Limb (tissue), 2 donors: ENCODE data around the gene PNMA6E.
"Not testable (repeated sequence)": the region's sequence is repeated elsewhere in the genome, so short reads cannot be mapped to it uniquely, and the experiment has no call there.

ENCODE experiments used
- DNase-seq, 2 donors: peaks; one replicate each; pipeline ENCODE4 v3.0.0-alpha.2; 2016; ENCODE audit errors: extremely low spot score in 2 of 2

PNMA6E gene

DNA sequence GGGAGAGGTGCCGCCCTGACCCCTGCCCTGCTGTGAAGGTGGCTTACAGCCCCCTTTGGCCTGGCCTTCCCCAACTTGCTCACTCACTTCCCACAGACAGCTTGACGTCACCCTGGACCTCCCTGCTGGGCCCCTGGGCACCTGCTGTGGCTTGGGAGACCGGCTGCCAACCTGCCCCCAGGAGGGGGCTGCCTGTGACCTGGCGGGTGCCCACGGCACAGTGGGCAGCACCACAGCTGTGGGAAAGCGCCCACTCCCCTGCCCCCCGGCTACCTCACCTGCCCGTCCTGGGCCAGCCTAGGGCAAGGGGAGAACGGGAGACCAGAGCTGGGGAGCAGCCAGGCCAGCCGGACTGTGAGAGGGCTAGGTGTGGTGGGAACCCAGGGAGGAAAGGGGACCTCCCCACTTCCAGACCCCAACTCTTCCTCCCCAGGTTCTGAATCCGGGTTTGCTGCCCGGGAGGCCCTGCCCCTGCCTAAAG, 7.8 kb upstream of the PNMA6E start:
- DNase-seq, result no peak

DNA sequence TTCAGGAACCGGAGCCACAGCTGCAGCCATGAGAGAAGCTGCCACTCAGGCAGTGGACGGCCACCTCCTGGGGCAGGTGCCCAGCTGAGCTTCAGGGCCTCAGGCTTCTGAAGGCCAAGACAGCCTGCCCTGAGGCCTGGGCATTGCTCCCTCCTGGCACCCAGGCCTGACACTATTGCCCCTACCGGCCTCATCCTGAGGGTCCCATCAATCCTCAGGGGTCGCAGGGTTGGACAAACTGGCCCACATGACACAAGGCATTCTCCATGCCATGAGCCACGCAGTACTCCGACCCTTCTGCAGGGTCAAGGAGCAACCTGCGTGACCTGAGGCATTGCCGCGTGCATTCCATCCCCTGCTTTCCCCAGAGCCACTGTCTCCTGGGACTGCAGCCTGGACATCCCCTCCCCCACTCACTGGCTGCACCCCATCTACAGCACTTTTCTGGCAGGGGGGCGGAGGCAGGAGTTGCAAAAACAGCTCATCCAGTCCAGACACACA, 7.1 kb upstream of the PNMA6E start:
- no peak for DNase-seq

GRCh38 chrX:153407736-153408135, 6.6 kb upstream of the PNMA6E start:
- no peak for DNase-seq

- no peak for DNase-seq
Measured at GRCh38 chrX:153406903-153407302, 5.8 kb upstream of the PNMA6E start.

- no peak for DNase-seq
Measured at GRCh38 chrX:153406011-153406410, 4.9 kb upstream of the PNMA6E start.

- no peak for DNase-seq
Measured at GRCh38 chrX:153405426-153405825, 4.3 kb upstream of the PNMA6E start.

DNA sequence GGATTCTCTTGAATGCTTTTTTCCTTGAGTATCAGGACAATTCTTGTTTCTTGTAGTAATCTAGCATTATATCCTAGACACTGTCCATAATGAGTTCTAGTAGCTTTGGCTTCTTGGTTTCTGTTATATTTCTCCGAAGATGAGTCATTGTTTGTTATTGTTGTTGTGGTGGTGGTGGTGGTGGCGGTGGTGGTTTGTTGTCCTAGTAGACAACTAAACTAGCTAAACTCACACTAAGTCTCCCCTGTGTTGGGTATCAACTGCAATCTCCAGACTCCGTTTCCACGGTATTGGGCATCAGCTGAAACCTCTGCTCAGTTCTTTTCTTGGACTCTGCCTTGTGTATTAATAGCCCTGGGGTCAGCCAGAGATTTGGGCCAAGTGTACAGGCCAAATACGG, 3.2 kb upstream of the PNMA6E start:
- DNase-seq, result not testable (repeated sequence)

DNA sequence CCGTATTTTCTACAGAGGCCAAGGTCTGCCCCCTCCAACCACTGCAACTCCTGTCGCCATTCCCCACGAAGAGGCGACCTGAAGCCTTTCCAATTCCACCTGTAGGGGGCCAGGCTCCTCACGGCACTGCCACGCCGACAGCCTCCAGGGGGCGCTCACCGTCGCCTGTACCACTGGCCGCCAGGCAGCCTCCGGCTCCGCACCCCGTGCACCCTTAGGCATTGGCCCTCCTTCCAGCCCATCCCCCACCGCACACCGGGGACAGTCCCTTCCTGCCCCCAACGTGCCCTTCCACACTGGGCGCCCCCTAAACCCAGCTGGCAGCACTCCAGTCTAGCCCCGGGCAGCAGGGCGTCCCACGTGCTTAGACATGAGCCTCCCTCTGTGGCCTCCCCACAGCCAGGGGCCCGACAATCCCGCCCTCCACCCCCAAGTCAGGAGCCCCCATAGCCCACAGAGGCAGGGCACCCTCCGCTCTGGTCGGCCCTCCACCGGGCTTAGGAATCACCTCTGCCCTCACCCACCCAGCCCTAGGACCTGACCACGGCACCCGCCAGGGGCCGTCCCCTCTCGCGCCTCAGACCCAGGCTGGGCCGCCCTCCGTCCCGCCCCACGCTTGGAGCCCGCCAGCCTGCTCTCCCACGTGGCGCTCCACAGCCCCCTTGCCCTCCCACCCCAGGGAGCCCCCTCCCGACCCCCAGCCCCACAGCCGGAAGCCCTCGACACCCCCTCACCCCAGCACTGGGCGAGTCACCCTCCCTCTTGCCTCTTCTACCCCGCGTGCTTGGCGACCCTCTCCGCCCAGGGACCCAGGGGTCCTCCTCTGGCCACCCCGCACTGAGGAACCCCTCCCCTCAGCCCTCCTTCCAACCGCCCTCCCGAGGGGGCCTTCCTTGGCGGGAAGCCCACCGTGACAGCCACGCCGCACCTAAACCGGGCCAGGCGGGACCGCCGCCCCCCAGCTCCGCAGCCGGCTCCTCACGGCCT, 711 bp downstream of the PNMA6E start:
- DNase-seq, result no peak

DNA sequence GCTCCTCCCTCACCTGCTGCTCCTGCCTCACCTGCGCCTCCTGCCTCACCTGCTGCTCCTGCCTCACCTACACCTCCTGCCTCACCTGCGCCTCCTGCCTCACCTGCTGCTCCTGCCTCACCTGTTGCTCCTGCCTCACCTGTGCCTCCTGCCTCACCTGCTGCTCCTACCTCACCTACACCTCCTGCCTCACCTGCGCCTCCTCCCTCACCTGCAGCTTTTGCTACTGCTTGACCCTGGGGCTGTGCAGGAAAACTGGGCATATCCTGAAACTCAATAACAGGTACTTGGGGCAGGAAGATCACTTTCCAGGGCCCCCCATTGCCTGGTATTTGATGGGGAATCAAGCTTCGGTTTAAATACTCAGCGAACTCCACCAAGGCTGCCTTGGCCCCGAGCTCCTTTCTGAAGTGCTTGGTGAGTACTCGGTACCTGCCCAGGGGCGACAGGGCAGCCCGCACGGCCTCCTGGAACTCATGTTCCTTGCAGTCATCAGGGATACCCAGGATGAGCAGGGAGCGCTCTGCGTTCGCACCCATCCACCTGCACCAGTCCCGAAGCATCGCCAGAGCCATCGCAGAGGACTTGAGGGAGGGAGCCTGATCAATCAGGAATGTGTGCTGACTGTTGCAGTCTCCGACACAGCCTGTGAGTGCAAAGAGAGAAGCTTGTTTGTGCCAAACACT, 2.7 kb downstream of the PNMA6E start:
- no peak for DNase-seq

- no peak for DNase-seq
Measured at GRCh38 chrX:153397256-153397960, 3.7 kb downstream of the PNMA6E start.

DNA sequence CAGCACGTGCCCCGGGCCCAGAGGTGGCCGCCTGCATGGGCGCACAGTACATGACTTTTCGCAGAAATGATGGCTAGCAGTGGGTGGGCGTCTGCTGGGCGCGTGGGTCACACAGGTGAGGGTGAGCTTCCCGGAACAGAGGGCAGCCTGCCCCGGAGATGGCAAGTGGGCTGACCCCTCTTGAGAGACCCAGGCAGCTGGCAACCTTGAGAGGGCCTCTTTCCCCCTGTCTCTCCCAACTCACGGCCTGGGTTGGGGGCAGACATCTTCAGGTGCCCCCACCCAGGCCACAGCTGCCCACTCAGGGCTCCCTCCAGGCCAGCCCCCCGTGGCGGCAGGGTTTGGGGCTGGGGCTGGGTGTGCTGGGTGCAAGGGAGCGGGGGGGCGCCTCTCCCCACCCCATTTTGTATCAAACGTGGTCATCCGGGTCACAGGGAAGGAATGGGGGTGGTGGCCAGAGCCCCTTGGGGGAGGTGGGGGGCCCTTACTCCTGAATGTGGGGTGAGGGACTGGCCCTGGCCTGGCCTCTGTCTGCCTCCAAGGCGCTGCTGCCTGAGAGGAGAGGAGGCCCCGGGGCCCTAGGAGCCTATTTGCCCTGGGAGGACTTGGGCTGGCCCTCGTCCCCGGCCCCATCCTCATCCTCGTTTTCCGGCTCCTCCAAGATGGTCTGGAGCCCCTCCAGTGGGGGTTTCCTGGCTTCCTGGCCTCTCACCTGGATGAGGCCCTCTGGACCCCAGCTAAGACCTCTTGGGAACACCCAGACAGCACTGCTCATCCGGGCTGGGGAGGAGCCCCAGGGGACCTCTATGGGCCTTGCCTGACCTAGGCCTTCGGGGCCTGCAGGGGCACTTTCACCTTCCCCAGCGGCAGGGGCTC, 4.6 kb downstream of the PNMA6E start:
- no peak for DNase-seq

DNA sequence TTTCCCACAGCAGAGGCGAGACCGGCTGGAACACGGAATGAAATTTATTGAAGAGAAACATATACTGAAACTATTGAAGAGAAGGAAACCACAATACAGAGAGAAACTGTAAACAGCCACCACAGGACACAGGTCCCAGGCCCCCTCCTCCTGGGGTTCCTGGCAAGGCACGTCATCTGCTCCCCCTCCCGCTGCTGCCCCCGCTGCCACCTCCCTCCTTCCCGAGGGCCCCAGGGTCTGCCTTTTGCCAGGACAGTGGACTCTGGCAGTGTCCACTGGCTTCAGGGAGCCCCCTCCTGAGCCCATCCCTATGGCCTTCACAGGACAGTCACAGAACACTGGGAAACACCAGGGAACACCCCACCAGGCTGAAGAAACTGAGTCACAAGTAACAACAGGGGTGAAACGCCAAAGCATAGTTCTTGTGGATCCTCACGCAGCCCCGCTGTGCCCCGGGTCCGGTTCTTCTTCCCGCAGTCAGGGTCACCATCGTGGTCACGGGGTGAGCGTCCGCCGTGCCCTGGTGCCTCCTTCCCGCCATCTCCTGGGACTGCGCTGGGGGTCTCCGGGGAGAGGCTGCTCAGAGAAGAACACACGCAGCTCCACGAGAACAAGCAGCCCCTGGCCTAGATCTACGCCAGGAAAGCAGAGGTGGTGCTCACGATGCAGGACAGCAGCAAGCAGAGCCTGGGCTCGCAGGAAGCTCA, 5.4 kb downstream of the PNMA6E start:
- DNase-seq, result no peak

DNA sequence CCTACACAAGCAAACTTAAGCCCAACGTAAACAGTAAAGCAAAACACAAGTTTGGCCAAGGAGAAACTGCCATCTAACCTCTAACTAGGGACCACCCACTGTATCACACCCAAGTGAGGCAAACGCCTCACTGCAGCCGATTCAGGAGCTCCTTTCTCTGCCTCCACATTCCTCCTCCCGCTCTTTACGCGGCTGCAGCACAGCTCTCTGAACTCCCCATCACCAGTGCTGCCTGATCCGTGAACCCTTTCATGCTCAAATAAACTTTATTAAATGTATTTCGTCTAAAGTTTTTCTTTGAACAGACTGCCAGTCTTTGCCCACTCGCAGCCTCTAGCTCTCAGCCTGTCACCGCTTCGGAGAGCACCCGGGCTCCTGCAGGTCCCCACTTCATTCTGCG, 6.5 kb downstream of the PNMA6E start:
- no peak for DNase-seq

- DNase-seq, result no peak
Measured at GRCh38 chrX:153392642-153393321, 8.4 kb downstream of the PNMA6E start.

DNA sequence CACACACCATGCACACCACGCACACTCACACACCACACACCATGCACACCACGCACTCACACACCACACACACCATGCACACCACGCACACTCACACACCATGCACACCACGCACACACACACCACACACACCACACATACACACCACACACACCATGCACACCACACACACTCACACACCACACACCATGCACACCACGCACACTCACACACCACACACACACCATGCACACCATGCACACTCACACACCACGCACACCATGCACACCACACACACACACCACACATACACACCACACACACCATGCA, 11.7 kb downstream of the PNMA6E start:
- DNase-seq, result not testable (repeated sequence)

GRCh38 chrX:153388722-153389459, 12.3 kb downstream of the PNMA6E start:
- no peak for DNase-seq

- DNase-seq, result no peak
Measured at GRCh38 chrX:153387987-153388721, 13.0 kb downstream of the PNMA6E start.

- DNase-seq, result no peak
Measured at GRCh38 chrX:153387345-153387744, 13.8 kb downstream of the PNMA6E start.
